ENCODE measurements around the gene TMEM98.

GRCh38 chr17:32933881-32934280 lies 5.9 kb downstream of the TMEM98 start:
- TF ChIP-seq, protein P1, sequence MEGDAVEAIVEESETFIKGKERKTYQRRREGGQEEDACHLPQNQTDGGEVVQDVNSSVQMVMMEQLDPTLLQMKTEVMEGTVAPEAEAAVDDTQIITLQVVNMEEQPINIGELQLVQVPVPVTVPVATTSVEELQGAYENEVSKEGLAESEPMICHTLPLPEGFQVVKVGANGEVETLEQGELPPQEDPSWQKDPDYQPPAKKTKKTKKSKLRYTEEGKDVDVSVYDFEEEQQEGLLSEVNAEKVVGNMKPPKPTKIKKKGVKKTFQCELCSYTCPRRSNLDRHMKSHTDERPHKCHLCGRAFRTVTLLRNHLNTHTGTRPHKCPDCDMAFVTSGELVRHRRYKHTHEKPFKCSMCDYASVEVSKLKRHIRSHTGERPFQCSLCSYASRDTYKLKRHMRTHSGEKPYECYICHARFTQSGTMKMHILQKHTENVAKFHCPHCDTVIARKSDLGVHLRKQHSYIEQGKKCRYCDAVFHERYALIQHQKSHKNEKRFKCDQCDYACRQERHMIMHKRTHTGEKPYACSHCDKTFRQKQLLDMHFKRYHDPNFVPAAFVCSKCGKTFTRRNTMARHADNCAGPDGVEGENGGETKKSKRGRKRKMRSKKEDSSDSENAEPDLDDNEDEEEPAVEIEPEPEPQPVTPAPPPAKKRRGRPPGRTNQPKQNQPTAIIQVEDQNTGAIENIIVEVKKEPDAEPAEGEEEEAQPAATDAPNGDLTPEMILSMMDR (IDR thresholded peaks at IDR 0.05; ENCODE audit: borderline replicate concordance, extremely low read depth, low read length, poor library complexity, severe bottlenecking) = no peak
- no peak for TF ChIP-seq EZH2 (IDR thresholded peaks at IDR 0.05; ENCODE audit: borderline replicate concordance, low read depth, low read length, severe bottlenecking)

Data from DND-41 (cell line).